GM19239 (cell line): Measurements from ENCODE around the gene LRRC59.
"Not testable (repeated sequence)": the region's sequence is repeated elsewhere in the genome, so short reads cannot be mapped to it uniquely, and the experiment has no call there.

Source experiments
- DNase-seq: peaks from one replicate; pipeline ENCODE4 v3.0.0; 2011; ENCODE audit warnings: low spot score; ENCODE audit not compliant: insufficient read length
- FAIRE-seq: peaks from 2 replicates; lab custom pipeline; 2011; peaks lifted over from hg19 to GRCh38; lab: Jason Lieb, UNC

LRRC59 gene

GRCh38 chr17:50424996-50425681 is 27.8 kb upstream of the LRRC59 start:
- FAIRE-seq = no peak
- no peak for DNase-seq

- DNase-seq (no peak), FAIRE-seq (no peak)
Measured at GRCh38 chr17:50424246-50424995, 27.1 kb upstream of the LRRC59 start.

- DNase-seq = no peak
- no peak for FAIRE-seq
Measured at GRCh38 chr17:50423553-50424159, 26.3 kb upstream of the LRRC59 start.

GRCh38 chr17:50422738-50423137 is 25.4 kb upstream of the LRRC59 start:
- DNase-seq (no peak), FAIRE-seq (no peak)

- DNase-seq (no peak), FAIRE-seq (peak; percentile 70)
Measured at GRCh38 chr17:50421308-50422051, 24.2 kb upstream of the LRRC59 start.

GRCh38 chr17:50420419-50421112 is 23.2 kb upstream of the LRRC59 start:
- FAIRE-seq (no peak), DNase-seq (no peak)

- not testable (repeated sequence) for DNase-seq, FAIRE-seq
Measured at GRCh38 chr17:50419577-50419976, 22.3 kb upstream of the LRRC59 start.

- DNase-seq (no peak), FAIRE-seq (no peak)
Measured at GRCh38 chr17:50414808-50415207, 17.5 kb upstream of the LRRC59 start.

GRCh38 chr17:50412188-50412732 is 14.9 kb upstream of the LRRC59 start:
- FAIRE-seq (no peak), DNase-seq (no peak)

GRCh38 chr17:50407921-50408320 is 10.6 kb upstream of the LRRC59 start:
- no peak for FAIRE-seq

GRCh38 chr17:50406578-50406977 is 9.3 kb upstream of the LRRC59 start:
- no peak for DNase-seq
- no peak for FAIRE-seq

More at GRCh38 chr17:50407921-50408320, 10.6 kb upstream of the LRRC59 start:
- DNase-seq = no peak

GRCh38 chr17:50405351-50405750 is 8.0 kb upstream of the LRRC59 start:
- FAIRE-seq = not testable (repeated sequence)

GRCh38 chr17:50399591-50399990 is 2.3 kb upstream of the LRRC59 start:
- DNase-seq, FAIRE-seq: not testable (repeated sequence)

More at GRCh38 chr17:50405351-50405750, 8.0 kb upstream of the LRRC59 start:
- DNase-seq = not testable (repeated sequence)

GRCh38 chr17:50398672-50399071 is 1.3 kb upstream of the LRRC59 start:
- DNase-seq, FAIRE-seq: not testable (repeated sequence)

- DNase-seq = no peak
- no peak for FAIRE-seq
Measured at GRCh38 chr17:50397919-50398285, 579 bp upstream of the LRRC59 start.

GRCh38 chr17:50396261-50397110 is 837 bp downstream of the LRRC59 start:
- DNase-seq (no peak), FAIRE-seq (no peak)

- DNase-seq (no peak), FAIRE-seq (no peak)
Measured at GRCh38 chr17:50394711-50395110, 2.6 kb downstream of the LRRC59 start.

- no peak for DNase-seq
- FAIRE-seq = no peak
Measured at GRCh38 chr17:50393700-50394099, 3.6 kb downstream of the LRRC59 start.

GRCh38 chr17:50392621-50393020 is 4.7 kb downstream of the LRRC59 start:
- DNase-seq (no peak), FAIRE-seq (no peak)
